ENCODE data around the gene RXFP4. TPM values are rescaled to one million over a fixed set of nuclear protein-coding genes. Genes with fewer than 3 reads are reported as not detected.

RXFP4 gene
- total RNA-seq, 1 donor from 2014 or later: not detected

Small RNAs within 50 kb of the gene (microRNA-seq; reads per million reads assigned to microRNA genes)
- gene MIR6738 (ENCODE audit: unreplicated experiment): not detected

Other genes with a start within 250 kb of the RXFP4 start
- gene GON4L, start 84.4 kb upstream of the RXFP4 start, total RNA-seq: 56.3 and 57.0 TPM in 2 replicates
- 5.3 TPM in 2 replicates for gene SYT11, start 82.1 kb upstream of the RXFP4 start, total RNA-seq
- 43.1 and 45.6 TPM in 2 replicates for gene RIT1, start 30.3 kb upstream of the RXFP4 start, total RNA-seq
- gene KHDC4, start 7.2 kb upstream of the RXFP4 start, total RNA-seq: 48.8 and 53.7 TPM in 2 replicates
- gene ARHGEF2, start 36.9 kb downstream of the RXFP4 start, total RNA-seq: 199 and 201 TPM in 2 replicates
- gene SSR2, start 79.3 kb downstream of the RXFP4 start, total RNA-seq: 283 and 284 TPM in 2 replicates
- 36.4 and 36.9 TPM in 2 replicates for gene UBQLN4, start 112.2 kb downstream of the RXFP4 start, total RNA-seq
- 56.2 and 59.9 TPM in 2 replicates for gene LAMTOR2, start 113.1 kb downstream of the RXFP4 start, total RNA-seq
- not detected in 2 replicates for gene RAB25, start 119.5 kb downstream of the RXFP4 start, total RNA-seq
- gene MEX3A, start 140.8 kb downstream of the RXFP4 start, total RNA-seq: 19.8 and 20.7 TPM in 2 replicates
- gene LMNA, start 173.1 kb downstream of the RXFP4 start, total RNA-seq: 733 and 792 TPM in 2 replicates
- gene SEMA4A, start 211.9 kb downstream of the RXFP4 start, total RNA-seq: 1.6 and 1.8 TPM in 2 replicates

Data from osteocyte (in vitro differentiated cells).